IPS DF 4.7 (cell line): Measurements from ENCODE around the gene ADAMTS12.

ENCODE experiments used
- DNase-seq: peaks from one replicate; pipeline ENCODE4 v3.0.0-alpha.2; 2013; ENCODE audit warnings: low spot score; ENCODE audit errors: extremely low read depth

Gene ADAMTS12

GRCh38 chr5:33843579-33843978 is 48.2 kb downstream of the ADAMTS12 start:
- no peak for DNase-seq

GRCh38 chr5:33842456-33842855 is 49.3 kb downstream of the ADAMTS12 start:
- DNase-seq: no peak

GRCh38 chr5:33841891-33842290 is 49.9 kb downstream of the ADAMTS12 start:
- no peak for DNase-seq

- no peak for DNase-seq
Observed at GRCh38 chr5:33840927-33841547, 50.8 kb downstream of the ADAMTS12 start.

- DNase-seq: no peak
Observed at GRCh38 chr5:33837301-33837700, 54.5 kb downstream of the ADAMTS12 start.

- no peak for DNase-seq
Observed at GRCh38 chr5:33834334-33834733, 57.5 kb downstream of the ADAMTS12 start.

GRCh38 chr5:33833237-33833575 is 58.6 kb downstream of the ADAMTS12 start:
- DNase-seq: no peak

- no peak for DNase-seq
Observed at GRCh38 chr5:33832404-33833236, 59.2 kb downstream of the ADAMTS12 start.

- no peak for DNase-seq
Observed at GRCh38 chr5:33831041-33831440, 60.7 kb downstream of the ADAMTS12 start.

- DNase-seq: no peak
Observed at GRCh38 chr5:33829430-33829829, 62.4 kb downstream of the ADAMTS12 start.

- no peak for DNase-seq
Observed at GRCh38 chr5:33828626-33829308, 63.0 kb downstream of the ADAMTS12 start.

- DNase-seq: no peak
Observed at GRCh38 chr5:33827885-33828284, 63.9 kb downstream of the ADAMTS12 start.

GRCh38 chr5:33827018-33827707 is 64.6 kb downstream of the ADAMTS12 start:
- DNase-seq: no peak

- no peak for DNase-seq
Observed at GRCh38 chr5:33824516-33825195, 67.1 kb downstream of the ADAMTS12 start.

- DNase-seq: no peak
Observed at GRCh38 chr5:33817301-33817700, 74.5 kb downstream of the ADAMTS12 start.

- DNase-seq: no peak
Observed at GRCh38 chr5:33816791-33817190, 75.0 kb downstream of the ADAMTS12 start.

GRCh38 chr5:33812746-33813145 is 79.0 kb downstream of the ADAMTS12 start:
- DNase-seq: no peak

- DNase-seq: no peak
Observed at GRCh38 chr5:33810491-33811120, 81.2 kb downstream of the ADAMTS12 start.

- no peak for DNase-seq
Observed at GRCh38 chr5:33809936-33810335, 81.9 kb downstream of the ADAMTS12 start.

GRCh38 chr5:33808699-33809098 is 83.1 kb downstream of the ADAMTS12 start:
- no peak for DNase-seq

GRCh38 chr5:33807771-33808170 is 84.0 kb downstream of the ADAMTS12 start:
- no peak for DNase-seq
